ENCODE data around the gene TEX12.
"Not testable (repeated sequence)": the region's sequence is repeated elsewhere in the genome, so short reads cannot be mapped to it uniquely, and the experiment has no call there.

Gene TEX12, protein sequence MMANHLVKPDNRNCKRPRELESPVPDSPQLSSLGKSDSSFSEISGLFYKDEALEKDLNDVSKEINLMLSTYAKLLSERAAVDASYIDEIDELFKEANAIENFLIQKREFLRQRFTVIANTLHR

DNA sequence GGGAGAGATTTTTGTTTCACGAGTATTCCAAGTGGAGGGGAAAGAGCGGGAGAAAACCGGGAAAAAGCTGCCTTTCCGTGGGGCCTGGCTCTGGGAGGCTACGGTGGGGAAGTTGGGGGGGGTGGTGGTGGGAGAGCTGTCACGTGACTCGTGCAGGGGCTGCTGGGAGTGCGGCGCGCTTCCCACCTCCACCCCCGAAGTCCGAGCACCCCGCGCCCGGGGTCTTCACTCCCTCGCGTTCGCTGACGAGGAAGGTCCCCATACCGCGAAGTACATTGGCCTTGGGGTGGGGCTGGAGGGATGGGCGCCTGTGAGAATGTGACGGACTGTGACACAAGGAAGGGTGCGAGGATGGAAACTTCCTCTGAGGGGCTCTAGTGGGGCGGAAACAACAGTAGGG is at the start of gene TEX12:
TEX12 (plus strand) TSS at position 228 of the 400 bp plus-strand sequence. CDS start 1,897 bp downstream, outside the sequence.
- DNase-seq: no peak

- no peak for DNase-seq
These were observed 49.0 kb upstream of the TEX12 start for GRCh38 chr11:112118176-112118575.

GRCh38 chr11:112121981-112122615 is 45.1 kb upstream of the TEX12 start:
- no peak for DNase-seq

GRCh38 chr11:112123129-112123528 is 44.0 kb upstream of the TEX12 start:
- DNase-seq: no peak

- peak; percentile 57 for DNase-seq
These were observed 40.1 kb upstream of the TEX12 start for GRCh38 chr11:112127056-112127455.

DNA sequence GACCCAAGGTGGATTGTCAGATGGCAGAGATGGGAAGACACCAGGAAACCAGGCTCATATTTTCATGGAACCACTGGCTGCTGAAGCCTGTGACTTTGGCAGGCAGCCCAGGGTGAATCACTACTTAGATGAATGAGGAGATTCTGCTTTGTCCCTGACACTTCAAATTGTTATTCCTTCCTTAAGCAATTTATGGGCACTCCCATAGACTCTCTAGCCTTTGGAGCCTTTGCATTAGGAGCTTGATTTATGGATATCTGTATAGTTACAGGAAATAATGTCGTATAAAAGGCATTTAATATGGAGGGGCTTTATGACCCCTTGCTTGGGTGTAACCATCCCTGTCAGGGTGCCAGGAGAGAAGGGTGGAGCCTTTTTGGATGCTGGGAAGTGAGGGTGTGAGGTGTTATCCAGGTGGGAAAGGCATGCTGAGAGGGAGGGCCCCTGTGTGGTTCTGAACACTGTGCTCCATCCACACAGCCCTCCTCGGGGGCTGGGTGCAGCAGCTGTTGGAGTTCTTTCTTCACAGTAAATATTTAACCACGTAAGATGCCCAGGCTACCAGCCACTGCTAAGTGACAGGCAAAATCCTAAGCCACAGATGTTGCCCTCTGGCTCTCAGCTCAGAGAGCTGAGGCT is 38.6 kb upstream of the TEX12 start:
- no peak for DNase-seq

DNA sequence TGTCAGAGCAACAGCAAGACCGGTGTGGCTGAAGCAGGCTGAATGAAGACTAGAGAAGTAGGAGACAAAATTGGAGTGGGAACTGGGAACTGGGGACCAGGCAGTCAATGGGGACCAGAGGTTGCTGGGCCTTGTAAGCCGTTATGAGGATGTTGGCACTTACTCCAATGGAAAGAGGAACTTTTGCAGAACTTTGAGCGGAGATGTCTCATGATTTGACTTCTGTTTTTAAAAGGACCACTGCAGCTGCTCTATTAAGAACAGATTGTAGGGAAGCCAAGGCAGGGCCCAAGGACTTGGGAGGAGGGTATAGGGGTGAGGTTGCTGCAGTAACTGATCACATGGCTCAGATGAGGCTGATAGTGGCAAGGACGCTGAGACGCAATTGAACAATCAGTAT is 37.5 kb upstream of the TEX12 start:
- no peak for DNase-seq

DNA sequence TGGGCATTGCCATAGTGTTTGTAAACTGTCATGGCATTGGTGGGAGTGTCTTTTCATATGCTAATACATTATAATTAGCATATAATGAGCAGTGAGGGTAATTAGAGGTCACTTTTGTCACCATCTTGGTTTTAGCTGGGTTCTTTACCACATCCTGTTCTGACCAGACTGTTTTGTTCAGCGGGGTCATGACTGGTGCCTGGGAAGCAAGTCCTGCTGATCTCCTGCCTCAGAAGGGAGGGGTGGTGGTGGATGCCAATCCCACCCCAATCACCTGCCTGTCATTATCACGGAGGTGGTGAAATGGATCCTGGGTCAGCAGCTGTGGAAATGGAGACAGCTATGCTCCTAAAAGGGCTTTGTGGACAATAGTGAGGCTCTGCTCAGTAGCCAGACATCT is 34.4 kb upstream of the TEX12 start:
- no peak for DNase-seq

DNA sequence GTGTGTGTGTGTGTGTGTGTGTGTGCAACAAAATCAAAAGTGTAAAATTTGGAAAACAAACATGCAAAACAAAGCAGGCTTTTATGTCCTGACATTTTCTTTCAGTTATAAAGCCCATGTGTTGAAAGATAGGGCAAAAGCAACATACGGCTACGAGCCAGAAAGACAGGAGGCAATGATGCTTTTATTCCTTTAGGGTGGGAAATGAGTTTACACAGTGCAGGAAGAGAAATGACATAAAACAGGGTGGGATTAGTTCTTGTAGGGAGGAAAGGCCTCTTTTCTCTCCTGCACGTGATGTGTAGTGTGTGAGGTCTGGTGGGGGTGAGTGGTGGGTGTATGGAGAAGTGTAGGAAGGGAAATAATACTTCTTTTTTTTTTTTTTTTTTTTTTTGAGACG is 32.7 kb upstream of the TEX12 start:
- no peak for DNase-seq

DNA sequence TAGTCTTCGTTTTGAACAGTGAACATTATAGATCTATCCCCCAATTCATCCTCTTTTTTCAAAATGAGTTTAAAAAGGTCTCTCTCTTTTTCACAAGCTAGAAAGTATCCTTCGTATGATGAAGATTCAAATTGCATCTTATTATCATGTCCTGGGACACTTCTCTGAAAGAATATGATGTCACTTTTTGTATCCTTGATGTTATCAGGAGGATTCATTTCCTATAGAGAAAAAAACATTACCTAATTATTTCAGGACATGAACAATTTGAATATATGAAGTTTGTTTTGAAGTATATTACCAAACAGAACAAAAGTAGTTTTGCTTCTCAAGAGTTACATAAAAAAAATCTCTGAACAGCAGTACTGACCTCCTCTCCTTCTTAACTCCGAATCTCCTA is 23.6 kb upstream of the TEX12 start:
- DNase-seq: no peak

DNA sequence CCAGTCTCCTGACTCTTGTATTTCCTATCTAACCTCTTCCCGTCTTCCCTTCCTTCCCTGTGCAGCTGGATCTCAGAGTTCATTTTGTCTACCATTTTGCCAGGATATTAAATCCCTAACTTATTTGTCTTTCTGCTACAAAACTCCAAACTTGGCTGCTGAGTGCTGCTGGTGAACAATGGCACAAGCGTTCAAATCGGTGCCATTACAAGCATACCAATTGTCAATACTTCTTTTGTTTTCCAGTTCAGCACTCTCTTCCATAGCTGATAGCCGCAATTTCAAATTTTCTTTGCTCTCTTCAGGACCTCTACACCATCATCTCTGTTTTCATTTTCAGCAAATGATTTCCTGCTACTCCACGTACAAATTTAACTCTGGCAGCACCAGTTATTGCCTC is 16.7 kb upstream of the TEX12 start:
- no peak for DNase-seq

- DNase-seq: peak; percentile 35
These were observed 10.8 kb upstream of the TEX12 start for GRCh38 chr11:112156153-112156955.

DNA sequence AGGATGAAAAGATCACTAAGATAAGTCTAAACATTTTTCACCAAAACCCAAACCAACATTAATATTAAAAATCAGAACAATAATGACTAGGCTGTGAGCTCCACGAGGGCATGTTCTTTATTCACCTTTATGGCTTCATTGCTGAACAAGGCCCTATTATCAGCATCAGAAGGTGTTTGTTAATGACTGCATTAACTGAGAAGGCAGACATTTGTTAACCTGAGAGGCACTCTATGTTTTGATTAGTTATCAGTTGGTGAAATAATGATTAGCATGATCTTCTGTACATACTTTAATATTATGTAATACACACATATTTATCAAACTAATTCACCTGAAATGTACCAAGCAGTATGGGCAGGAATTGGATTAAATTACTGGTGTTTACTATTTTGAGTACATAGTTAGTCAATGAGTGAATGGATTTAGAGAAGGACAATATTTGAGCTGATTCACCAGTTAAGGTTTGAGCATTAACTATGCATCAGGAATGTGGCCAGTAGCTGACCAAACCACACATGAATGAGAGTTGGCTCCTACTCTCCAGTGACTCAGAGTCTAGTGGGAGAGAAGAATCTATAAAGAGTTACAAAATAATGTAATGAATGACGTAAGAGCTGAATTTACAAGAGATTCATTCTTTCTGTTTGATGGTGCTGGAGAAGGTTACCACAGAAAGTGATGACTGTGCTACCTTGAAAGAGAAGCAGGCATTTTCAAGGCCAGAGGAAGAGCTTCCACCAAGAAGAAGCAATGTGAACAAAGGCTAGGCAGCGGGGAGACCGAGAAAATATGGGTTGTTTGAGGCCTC is 10.0 kb upstream of the TEX12 start:
- DNase-seq: peak; percentile 53

DNA sequence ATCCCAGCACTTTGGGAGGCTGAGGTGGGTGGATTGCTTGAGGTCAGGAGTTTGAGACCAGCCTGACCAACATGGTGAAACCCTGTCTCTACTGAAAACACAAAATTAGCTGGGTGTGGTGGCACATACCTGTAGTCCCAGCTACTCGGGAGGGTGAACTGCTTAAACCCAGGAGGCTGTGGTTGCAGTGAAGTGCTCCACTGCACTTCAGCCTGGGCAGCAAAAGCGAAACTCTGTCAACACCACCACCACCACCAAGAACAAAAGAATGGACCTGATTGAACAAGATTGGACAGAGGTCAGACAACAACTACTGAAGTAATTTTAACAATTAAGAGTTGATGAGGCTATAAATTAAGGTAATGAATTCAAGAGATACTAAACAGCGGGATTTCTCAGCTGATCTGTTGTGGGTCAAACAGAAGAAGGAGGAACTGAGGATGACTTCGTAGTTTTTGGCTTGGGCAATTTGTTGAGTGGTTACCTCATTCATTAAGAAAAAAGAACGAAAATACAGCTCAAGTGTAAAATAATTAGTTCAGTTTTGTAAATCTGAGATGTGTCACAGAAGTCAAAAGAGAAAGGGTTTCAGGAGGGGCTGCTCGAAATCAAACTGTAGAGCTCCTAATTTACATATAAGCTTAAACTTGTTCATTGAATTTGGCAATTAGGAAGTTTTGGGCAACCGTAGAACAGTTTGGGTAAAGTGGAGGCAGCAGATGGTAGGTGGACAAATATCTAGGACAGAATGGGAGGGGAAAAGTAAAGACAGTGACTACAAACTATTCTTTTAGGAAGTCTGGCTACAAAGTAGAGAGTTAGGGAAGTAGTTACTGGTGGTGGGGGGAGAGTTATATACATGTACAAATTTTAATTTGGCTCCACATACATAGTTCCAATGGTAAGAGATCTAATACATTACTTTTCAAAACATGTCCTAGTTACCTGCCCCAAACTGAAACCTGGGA is 7.8 kb upstream of the TEX12 start:
- peak; percentile 60 for DNase-seq

- peak; percentile 34 for DNase-seq
These were observed 6.9 kb upstream of the TEX12 start for GRCh38 chr11:112160091-112160848.

- DNase-seq: no peak
These were observed 6.2 kb upstream of the TEX12 start for GRCh38 chr11:112161012-112161411.

- DNase-seq: not testable (repeated sequence)
These were observed 5.0 kb upstream of the TEX12 start for GRCh38 chr11:112162200-112162599.

- peak; percentile 50 for DNase-seq
These were observed 4.2 kb upstream of the TEX12 start for GRCh38 chr11:112162761-112163546.

DNA sequence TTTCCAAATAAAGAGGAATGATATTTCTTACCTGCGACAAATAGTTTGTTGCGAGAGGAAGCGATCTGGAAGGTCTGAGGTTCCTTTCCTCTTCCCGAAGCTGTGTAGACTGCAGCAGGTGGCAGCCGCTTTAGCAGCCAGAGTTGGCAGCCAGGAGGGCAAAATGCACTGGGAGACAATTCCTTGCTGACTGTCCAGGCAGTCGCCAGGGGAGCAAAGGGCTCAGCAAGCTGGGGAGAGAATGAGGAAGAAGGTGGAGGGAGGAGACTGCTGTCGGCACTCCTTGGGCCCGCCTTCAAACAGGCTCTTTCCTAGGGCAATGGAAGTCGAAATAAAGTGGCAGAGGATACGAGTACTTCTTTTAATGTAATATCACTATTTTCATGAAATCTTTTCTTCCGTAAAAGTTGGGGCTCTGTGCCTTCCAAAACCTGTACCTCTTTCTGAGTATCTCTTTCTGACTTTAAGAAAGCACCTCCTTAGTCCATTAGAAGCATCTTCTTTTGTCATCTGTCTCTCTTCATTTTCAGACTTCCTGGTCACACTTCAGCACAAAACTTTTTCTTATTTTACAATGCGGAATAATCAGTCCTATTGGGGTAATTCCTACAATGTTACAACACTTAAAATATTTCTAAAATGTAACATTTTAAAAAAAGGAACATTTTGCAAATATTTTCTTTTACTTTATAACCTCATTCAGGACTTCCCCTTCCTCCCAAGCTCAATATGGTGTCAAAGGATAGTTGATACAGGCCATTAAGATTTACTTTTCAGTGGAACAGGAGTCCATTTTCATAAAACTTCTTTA is 3.1 kb upstream of the TEX12 start, which contains the start of gene IL18:
IL18 (minus strand) TSS at position 220 of the 811 bp plus-strand sequence. CDS start 9,041 bp downstream, outside the sequence.
- peak; percentile 76 for DNase-seq

All from OCI-M1 (cell line).